GM21737 (cell line): ENCODE results near the gene SEC61G.

Experiments
- ATAC-seq: cut with Tn5 transposase; IDR thresholded peaks from one replicate; pipeline ENCODE4 v1.9.1; 2021; ENCODE audit warnings: mild to moderate bottlenecking, moderate library complexity; ENCODE audit not compliant: unreplicated experiment

The SEC61G gene

DNA sequence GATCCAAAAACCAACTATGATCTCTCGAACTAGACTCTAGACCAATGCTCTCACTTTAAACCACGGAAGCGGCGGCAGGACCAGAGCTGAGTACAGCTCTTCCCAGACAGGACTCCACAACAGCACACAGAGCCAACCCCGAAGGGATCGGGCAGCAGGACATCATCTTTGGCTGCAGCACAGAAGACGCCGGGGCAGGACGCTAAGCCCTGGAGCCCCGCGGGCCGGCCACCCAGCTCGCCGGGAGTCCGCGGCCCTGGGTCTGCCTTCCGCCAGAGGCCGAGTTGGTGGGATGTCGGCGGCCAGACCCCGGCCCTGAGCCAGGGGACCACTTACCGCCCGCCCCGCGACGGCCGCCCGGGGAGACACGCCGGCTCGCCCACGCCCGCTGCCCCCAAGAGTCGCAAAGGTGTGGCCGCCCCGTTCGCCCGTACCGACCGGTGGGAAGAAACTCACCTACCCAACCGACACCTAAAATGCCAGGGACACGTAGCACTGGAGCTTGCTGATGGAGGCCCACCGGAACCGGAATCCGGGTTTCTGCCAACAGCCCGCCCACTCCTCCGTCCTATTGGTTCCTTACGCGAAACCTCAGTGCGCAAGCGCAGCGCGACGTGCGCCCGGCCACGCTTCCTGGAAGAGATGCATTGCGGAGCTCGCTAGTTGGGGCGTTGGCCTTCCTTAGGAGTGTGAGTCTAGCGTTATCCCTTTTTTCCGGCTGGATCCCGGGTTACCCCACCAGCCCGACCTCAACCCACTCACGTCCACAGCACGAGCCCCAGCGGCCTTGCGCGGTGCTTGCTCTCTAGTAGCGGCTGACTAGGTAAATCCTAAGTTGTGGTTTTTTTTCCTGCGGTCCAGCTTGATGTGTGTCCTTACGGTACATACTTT, at the start of gene SEC61G:
Gene SEC61G (minus strand): TSS at position 510 of the 891 bp plus-strand sequence. CDS start 1,623 bp downstream, outside the sequence.
- ATAC-seq, result peak; percentile 98

DNA sequence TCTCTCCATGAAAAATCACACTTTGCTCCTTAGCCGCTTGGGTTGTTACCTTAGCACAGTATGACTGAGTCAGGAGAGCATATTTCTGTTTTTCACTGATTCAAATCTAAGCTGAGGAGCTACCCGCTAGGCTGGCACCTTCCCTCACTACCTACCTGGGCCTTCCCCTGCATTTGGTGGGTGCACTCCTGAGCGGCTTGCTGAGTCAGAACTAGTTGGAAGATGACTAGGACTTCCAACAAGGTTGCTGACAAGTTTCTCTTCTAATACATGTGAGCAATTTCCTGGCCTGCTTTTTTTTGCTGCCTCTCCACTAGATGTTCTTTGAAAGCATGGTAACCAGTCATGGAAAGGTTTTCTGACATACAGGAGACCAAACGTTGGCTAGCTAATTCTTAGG, 43.8 kb upstream of the SEC61G start:
- ATAC-seq, result no peak

DNA sequence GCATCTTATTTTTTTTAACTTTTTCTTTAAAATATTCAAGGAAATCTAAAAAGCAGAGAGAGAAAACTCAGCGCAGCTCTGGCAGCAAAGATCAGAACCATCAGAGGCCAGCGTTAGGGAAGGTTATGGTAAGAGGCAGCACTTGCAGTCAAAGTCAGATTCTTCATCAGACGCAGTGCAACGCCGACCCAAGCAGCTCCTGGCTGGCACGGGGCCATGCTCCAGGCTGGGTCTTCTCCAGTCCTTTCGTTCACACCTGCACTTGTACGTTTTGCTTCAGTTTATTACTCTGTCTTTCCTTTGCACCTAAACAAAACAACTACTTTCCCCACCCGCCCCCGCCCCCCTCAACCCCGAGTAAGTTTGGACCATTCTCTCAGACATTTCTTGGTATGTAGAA, 43.1 kb upstream of the SEC61G start:
- ATAC-seq, result no peak

DNA sequence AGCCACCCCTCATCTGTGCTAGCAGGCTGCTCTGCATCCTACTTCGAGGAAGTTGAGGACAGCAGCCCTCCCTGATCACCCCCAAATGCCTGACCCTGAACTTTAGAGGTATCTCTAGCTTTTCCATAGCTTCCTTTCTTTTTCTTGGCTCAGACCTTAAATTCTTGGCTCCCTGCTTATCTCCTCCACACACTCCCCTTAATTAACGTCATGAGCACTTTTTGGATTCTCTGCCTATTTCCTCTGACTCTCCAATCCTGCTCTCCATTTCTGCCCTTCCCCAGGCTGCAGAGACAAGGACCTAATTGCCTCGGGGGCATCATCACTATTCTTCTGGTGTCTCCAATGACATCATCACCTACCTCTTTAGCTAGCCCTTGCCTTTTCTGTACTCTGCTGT, 40.8 kb upstream of the SEC61G start:
- ATAC-seq, result no peak

DNA sequence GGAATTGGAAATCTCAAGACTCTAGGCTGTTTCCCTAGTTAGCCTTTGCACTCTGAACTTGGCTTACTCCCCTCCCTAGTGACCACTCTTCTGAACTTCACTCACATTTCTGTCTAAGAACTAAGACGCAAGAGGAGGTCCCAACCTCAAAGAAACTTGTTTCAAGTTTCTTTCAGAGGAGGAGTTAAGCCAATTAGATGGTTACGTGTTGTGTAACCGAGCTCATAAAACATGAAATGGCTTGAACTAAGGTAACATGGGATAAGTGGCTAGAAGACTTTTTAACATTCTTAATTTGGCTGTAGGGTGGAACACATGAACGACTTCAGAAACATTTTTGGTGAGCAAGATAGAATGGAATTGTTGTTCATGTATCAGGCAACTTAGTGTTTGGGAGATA, 39.5 kb upstream of the SEC61G start:
- ATAC-seq, result no peak

DNA sequence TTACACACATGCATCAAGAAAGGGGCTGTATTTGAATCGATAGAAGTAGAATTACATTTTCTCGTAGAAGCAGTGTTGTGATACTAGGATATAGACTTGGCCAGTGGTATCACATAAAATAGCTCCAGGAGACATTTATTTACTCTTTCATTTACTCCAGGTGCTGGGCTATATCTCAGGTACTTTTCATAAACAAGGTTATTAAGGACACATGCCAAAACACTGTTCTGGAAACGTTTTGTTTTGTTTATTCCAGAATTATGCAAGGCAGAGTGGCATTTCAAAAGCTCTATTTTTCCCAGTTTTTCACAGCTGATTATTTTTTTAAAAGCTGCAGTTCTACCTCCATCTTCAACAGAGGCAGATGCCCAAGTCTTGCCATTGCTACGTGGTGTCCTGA, 37.8 kb upstream of the SEC61G start:
- no peak for ATAC-seq

DNA sequence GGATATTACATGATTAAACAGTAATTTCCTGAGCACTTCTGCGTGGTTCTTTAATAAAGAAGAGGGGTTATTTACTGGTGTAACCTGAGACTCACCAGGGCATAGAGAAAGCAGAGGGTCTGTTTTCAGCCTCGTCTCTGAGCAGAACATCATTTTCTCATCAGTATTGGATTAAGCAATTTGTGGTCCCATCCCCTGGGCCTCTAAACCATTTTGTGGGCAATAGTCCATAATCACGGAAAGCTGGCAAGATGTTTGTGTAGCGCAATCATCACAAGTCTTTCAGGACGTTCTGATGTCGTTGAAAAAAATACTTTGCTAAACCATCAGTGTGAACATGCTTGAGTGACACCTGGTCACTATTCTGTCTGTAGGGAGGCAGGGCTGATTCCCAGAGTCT, 37.1 kb upstream of the SEC61G start:
- ATAC-seq, result no peak

DNA sequence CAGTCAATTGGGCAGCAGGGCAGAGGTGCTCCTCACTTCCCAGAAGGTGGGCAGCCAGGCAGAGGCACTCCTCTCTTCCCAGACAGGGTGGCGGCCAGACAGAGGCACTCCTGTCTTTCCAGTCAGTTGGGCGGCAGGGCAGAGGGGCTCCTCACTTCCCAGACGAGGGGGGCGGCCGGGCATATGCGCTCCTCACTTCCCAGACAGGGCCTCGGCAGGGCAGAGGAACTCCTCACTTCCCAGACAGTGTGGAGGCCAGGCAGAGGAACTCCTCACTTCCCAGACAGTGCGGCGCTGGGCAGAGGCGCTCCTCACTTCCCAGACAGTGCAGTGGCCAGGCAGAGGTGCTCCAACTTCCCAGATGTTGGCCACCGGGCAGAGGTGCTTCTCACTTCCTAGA, 33.4 kb upstream of the SEC61G start:
- ATAC-seq, result no peak

DNA sequence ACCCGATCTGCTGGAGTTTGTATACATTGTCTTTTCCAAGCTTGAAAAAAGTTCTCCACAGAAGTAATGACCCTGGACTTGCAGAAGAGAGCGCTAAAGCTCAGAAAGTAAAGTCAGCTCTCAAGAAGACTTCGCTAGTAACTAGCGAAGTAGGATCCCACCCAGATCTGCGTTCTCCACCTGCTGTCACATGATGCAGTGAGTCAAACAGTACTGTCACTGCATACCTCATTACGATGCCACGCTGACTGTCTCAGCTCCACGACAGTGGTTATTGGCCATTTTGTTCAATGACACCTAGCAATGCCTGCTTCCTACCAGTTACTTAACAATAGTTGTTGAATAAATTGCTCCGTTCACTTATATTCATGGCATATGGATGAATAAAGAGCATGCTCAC, 29.7 kb upstream of the SEC61G start:
- ATAC-seq, result no peak

DNA sequence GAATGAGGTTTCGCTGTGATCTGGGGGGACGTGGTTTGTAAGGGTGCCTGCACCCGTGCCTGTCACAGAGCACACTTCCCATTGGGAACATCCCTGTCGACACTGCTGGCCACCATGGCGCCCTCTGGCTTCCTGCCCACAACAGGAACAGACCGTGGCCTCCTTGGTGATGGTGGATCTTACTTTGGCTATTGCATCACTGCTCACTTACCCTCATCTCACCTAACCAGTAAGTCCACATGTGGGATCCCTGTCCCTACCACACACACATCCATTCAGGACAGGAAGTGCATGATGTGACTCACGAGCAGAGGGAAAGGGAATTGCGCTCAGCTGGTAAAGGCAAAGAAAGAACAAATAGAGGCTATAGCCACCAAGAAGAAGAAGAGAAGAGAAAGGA, 26.2 kb upstream of the SEC61G start:
- no peak for ATAC-seq

DNA sequence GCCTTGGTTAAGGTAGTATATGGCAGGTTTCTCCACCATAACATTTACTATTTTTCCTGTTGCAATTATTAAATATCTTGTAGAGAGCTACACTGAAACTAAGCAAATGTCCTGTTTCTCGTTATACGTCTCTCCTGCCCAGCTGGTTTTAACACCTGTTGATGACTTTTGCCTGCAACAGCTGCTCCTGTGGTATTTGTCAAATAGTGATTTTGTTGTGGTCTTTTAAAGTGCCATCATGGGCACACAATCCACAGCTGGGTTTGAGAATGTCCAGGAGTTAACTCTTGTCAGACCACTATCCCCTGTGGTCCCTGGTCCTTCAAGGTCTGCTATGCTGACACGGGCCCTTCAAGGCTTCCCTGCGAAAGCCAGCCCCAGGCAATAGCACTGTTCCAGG, 24.9 kb upstream of the SEC61G start:
- no peak for ATAC-seq

DNA sequence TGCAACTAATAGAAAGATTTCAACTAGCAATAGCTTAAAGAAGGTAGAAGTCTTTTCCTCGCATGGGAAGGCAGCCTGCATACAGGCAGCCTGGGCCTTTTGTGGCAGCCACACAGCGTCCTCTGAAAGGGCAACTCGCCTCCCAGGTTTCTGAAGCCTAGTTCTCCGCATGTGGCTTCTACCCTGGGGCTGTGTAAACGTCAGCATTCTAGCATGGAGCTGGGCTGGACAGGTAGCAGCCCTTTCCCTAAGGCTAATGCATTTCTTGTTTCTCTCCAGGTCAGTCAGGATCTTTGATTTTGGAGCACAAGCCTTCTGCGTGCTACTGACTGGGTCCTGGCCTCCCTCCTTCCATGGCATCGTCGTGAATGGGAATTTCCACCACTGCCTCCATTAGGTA, 23.8 kb upstream of the SEC61G start:
- no peak for ATAC-seq

DNA sequence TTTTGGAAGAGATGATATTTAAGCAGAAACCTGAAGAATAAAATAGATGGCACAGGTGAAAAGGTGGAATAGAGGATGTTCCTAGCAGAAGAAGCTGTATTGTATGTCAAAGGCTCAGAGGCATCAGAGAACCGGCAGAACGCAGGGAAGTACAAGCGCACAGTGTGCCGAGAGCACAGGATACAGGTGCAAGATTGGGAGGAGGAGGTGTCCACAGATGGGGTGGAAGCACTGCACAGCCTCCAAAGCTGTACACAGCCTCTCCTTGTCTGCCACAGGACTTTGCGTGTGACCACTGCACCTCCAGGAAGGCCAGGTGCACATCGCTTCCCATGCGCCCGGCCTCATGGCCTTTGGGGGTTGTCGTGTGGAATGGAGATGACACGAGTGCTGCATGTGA, 23.3 kb upstream of the SEC61G start:
- ATAC-seq, result no peak

DNA sequence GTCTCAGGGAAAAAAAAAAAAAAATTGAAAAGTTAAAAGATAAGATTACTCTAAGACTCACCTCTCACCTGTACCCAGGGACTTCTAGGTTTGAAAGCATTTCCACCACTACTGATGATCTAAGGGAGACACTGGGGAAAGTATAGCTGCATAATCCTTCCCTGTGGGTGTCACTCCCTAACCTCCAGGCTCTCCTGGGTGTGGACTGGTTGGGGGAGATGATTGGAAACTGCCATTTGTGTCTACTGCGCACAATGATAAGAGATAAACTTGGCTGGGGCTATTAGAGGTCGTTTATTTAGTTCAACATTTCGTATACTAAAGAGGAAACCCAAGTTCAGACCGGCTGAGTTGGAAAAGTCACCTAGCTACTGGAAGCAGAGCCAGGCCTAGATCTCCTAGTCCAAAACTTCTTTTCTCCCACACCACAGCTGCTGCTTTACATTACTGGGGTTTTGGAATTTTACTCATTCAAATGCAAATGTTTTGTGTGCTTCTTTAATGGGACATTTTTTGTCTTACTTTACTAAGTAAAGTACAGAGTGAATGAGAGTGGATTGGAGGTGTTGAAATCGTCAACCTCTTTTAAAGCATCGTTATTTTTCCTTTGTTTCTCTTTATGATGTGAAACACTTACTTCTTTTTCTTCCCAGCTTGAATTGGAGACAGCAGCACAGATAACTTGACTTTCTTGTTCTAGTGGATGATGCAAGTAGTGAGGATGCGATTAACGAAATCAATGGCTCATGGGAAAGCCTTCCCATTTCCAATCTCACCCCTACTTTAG, 22.3 kb upstream of the SEC61G start:
- no peak for ATAC-seq

DNA sequence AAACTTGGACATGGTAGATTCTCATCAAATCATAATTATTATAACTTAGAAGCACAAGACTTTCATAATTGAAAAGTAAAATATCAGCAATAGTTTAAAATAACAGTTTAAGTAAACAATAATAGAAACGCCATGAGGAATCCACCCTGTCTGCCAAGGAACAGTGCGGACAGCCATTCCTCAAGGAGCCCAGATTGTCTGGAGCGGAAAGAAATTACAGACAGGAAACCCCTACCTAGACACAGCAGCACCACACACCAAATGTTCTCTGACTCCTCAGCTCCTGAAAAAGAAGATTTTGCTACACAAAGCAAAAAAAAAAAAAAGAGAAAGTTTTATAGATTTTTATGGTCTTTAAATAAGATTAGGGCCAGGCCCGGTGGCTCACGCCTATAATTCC, 21.5 kb upstream of the SEC61G start:
- ATAC-seq, result no peak

DNA sequence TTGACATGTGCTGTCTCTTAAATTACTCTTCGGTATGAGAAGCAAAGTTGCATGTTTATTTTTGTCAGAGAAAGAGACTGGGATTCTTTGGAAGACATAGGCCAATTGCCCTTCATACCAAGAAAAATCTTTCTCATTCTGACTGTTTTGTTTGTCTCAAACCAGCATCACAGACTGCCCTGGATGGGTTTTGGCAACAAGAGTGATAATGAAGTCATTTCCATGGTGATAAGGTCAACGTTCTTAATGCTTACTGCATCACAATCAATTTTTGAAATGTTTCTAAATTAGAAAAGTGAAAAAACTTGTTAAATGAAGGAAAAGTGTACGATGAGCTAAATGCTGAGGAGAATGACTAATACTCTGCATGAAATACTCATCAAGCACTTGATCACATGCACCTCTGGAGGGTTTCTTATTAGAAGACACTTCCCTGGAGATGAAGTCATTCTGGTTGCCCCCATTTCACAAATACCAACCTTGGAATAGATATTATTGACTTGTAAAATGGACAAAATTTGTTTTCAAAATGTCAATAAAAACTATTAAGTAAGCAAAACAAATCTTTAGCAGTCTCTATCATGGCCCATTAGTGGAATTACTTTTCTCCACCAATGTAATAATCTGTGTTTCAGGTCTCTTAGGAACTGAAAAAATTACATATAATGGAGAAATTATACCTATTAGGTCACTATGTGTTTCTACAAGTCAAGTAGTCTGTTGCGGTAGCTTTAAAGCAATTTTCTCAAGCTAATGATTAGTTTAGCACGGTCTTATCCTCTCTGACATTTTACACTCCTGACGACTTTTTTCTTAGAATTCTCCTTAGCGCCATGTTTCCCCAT, 19.9 kb upstream of the SEC61G start:
- no peak for ATAC-seq

DNA sequence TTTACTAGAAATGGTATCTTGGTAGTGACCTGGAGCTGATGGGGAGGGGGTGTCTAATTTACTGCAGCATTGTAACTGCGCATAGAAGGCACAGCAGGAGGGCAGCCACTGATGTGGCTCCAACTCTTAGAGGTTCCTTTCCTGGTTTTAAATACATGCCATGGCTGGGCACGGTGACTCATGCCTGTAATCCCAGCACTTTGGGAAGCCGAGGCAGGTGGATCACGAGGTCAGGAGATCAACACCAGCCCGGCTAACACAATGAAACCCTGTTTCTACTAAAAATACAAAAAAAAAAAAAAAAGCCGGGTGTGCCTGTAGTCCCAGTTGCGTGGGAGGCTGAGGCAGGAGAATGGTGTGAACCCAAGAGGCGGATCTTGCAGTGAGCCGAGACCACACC, 19.2 kb upstream of the SEC61G start:
- ATAC-seq, result no peak

DNA sequence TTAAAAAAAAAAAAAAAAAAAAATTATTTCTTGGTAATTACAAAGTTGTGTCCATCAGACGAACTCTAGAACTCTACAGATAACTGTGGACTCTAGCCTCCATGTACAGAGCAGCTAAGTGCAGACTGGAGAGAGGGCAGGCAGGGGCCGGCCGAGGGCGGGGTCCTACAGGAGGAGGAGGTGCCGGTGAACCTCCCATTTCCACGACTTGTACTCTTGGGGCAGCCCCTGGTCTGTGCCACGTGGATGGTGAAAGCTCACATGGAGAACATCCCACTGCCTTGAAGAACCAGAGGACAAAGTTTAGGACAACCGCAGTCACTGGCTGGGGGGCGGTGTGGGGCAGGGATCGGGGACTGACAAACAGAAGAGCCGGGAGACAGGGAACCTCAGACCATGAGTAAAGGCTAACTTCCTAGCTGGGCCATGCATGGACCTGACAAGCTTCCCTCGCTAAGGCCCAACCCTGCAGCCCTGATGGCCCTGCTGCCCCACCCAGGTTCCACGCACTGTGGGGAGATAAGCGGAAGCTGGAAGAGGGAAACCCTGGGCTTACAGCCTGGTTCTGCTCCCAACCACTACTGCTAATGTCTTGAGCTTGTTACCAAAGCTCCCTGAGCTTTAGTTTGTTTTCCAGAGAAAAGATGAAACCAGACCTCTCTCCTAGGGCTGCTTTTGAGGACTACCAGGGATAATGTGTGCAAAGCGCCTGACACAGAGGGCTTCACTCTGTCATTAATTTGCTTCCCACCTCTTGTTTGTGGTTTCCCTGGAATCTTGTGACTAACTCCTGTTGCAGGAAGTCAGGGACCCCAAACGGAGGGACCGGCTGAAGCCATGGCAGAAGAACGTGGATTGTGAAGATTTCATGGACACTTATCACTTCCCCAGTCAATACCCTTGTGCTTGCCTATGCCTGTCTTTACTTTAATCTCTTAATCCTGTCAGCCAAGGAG, 16.1 kb upstream of the SEC61G start:
- ATAC-seq, result no peak

DNA sequence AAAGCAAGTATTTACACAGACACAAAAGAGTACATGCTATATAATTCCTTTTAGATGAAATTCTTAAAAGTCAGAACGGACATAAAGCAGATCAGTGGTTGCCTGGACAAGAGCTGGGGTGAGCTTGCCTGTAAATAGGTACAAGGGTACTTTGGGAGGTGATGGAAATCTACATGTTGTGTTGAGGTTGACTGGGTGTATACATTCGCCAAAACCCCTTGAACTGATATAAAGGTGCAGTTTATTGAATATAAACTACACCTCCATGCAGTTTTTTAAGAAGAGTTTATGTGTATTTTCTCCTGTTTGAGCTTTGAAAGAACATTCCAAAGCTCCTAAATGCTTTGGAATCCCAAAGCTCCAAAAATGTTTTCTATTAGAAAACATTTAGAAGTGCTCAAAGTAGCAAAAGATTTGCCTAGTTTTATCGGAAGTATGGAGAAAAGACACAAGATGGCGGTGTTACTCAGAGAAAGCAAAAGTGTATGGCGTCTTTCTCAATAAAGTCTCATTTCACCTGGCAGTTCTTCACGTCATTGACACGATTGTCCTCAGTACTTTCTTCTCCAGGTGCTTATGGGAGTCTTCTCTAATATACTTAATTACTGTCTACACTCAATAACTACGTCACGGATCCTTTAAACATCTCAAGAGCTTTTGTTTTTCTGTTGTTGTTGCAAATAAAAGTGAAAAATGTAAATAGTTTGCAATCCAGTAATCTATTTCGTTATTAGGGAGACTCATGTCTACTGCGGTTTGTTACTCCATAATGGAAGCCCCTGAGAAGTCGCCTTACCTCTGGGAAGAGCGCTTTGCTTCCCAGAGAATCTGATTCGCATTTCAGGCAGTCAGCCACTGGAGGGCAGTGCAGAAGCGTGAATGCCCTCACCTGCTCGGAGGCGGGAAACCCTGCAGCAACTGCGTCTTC, 14.7 kb upstream of the SEC61G start:
- no peak for ATAC-seq
